Inflammatory macrophage treated with lipopolysaccharide for 4 hours (primary cell): ENCODE measurements around the gene RGS18.
"Not testable (repeated sequence)": the region's sequence is repeated elsewhere in the genome, so short reads cannot be mapped to it uniquely, and the experiment has no call there.

Experiments used
- DNase-seq: peaks from one replicate; pipeline ENCODE4 v3.0.0-alpha.2; 2020

The RGS18 gene

GRCh38 chr1:192167911-192168700 lies 9.8 kb downstream of the RGS18 start:
- peak; percentile 55 for DNase-seq

GRCh38 chr1:192168964-192169363 lies 10.7 kb downstream of the RGS18 start:
- no peak for DNase-seq

- DNase-seq: peak; percentile 58
Observed at GRCh38 chr1:192170196-192170984, 12.1 kb downstream of the RGS18 start.

- no peak for DNase-seq
Observed at GRCh38 chr1:192171123-192171522, 12.9 kb downstream of the RGS18 start.

GRCh38 chr1:192175971-192176370 lies 17.7 kb downstream of the RGS18 start:
- DNase-seq: no peak

GRCh38 chr1:192183788-192184187 lies 25.5 kb downstream of the RGS18 start:
- DNase-seq: no peak

GRCh38 chr1:192186197-192186596 lies 27.9 kb downstream of the RGS18 start:
- DNase-seq: no peak

- no peak for DNase-seq
Observed at GRCh38 chr1:192190066-192190465, 31.8 kb downstream of the RGS18 start.

GRCh38 chr1:192201303-192201702 lies 43.0 kb downstream of the RGS18 start:
- no peak for DNase-seq

- DNase-seq: no peak
Observed at GRCh38 chr1:192224396-192224795, 66.1 kb downstream of the RGS18 start.

GRCh38 chr1:192224846-192225245 lies 66.6 kb downstream of the RGS18 start:
- DNase-seq: no peak

- no peak for DNase-seq
Observed at GRCh38 chr1:192225266-192225665, 67.0 kb downstream of the RGS18 start.

- peak; percentile 30 for DNase-seq
Observed at GRCh38 chr1:192225703-192226102, 67.4 kb downstream of the RGS18 start.

- no peak for DNase-seq
Observed at GRCh38 chr1:192227330-192227729, 69.1 kb downstream of the RGS18 start.

GRCh38 chr1:192227980-192228379 lies 69.7 kb downstream of the RGS18 start:
- DNase-seq: not testable (repeated sequence)

GRCh38 chr1:192232817-192233417 lies 74.7 kb downstream of the RGS18 start:
- DNase-seq: no peak

GRCh38 chr1:192235127-192235526 lies 76.9 kb downstream of the RGS18 start:
- no peak for DNase-seq
